Mammary epithelial cell (primary cell): ENCODE measurements around the gene RELT.

Experiments
- CTCF ChIP-seq, 2 donors: IDR thresholded peaks in 1 of 2; conservative IDR thresholded peaks in 1 of 2; 2 replicates each; pipeline ENCODE4 v1.5.1; 2011 to 2012; ENCODE audit warnings: inconsistent platforms in 2 of 2, low read length in 2 of 2, mild to moderate bottlenecking in 2 of 2, control low read depth in 1 of 2, low read depth in 1 of 2; ENCODE audit not compliant: insufficient read depth in 1 of 2; ENCODE audit errors: extremely low read depth in 1 of 2
- EZH2 ChIP-seq: IDR thresholded peaks from 2 replicates; pipeline ENCODE4 v1.6.1; 2012; ENCODE audit warnings: low read length, inconsistent platforms, borderline replicate concordance

- TF ChIP-seq CTCF (conservative IDR thresholded peaks at IDR 0.05 in 1 of 2, IDR thresholded peaks at IDR 0.05 in 1 of 2; ENCODE audit: extremely low read depth in 1 of 2, insufficient read depth in 1 of 2, low read depth in 1 of 2, low read length in 2 of 2) = no peak
- TF ChIP-seq EZH2 = no peak
Measured at GRCh38 chr11:73333640-73334383, 42.4 kb upstream of the RELT start.
